PC-3 (cell line): ENCODE measurements around the gene HMOX1. TPM values are rescaled to one million over a fixed set of nuclear protein-coding genes. Genes with fewer than 3 reads are reported as not detected.

ENCODE experiments used
- ATAC-seq: fragments of 200-7000 bp; cut with Tn5 transposase; 2 replicates; pipeline ENCODE4 v1.9.1; 2020; ENCODE audit warnings: mild to moderate bottlenecking, moderate library complexity
- BruUV-seq: library from RNA; stranded (reverse); fragments of 400-500 nt; replicated peaks from 2 replicates; lab custom pipeline; 2021; lab: Mats Ljungman, UMichigan
- CTCF ChIA-PET: fragments of 300-600 bp; sonication (Branson Sonifier 250); formaldehyde crosslinking; loops from one replicate; lab custom pipeline; 2022; ENCODE audit warnings: antibody characterized with exemption; lab: Charles Lee
- POLR2A ChIA-PET: fragments of 300-600 bp; sonication (Branson Sonifier 250); formaldehyde crosslinking; loops from one replicate; lab custom pipeline; 2022; ENCODE audit warnings: antibody characterized with exemption; ENCODE audit not compliant: unreplicated experiment; lab: Charles Lee
- DNase-seq: peaks from one replicate; pipeline ENCODE4 v3.0.0-alpha.2; 2015
- H2AFZ ChIP-seq: fragments of 300-600 bp; sonication (generic); 2 replicates; pipeline ENCODE4 v1.6.0; 2016; ENCODE audit warnings: antibody characterized with exemption, low read length
- H3F3A ChIP-seq: fragments of 300-600 bp; sonication (generic); one replicate; pipeline ENCODE4 v1.6.0; 2017; ENCODE audit warnings: antibody characterized with exemption, low read length, control low read depth, mild to moderate bottlenecking; ENCODE audit not compliant: unreplicated experiment
- H3K27ac ChIP-seq: fragments of 300-600 bp; sonication (generic); 2 replicates; pipeline ENCODE4 v1.5.1; 2016; ENCODE audit warnings: mild to moderate bottlenecking, low read length
- H3K27me3 ChIP-seq: fragments of 300-600 bp; sonication (generic); 2 replicates; pipeline ENCODE4 v1.6.1; 2016; ENCODE audit warnings: low read length, mixed read lengths
- H3K36me3 ChIP-seq: fragments of 300-600 bp; sonication (generic); 2 replicates; pipeline ENCODE4 v1.6.1; 2016; ENCODE audit warnings: low read depth, mixed run types, low read length, mixed read lengths
- H3K4me1 ChIP-seq: fragments of 300-600 bp; sonication (generic); 2 replicates; pipeline ENCODE4 v1.5.1; 2016; ENCODE audit warnings: low read length; ENCODE audit not compliant: insufficient read depth
- H3K4me2 ChIP-seq: fragments of 300-600 bp; sonication (generic); 2 replicates; pipeline ENCODE4 v1.6.0; 2016; ENCODE audit warnings: low read length
- H3K4me3 ChIP-seq: fragments of 300-600 bp; sonication (generic); 2 replicates; pipeline ENCODE4 v1.5.1; 2016; ENCODE audit warnings: mild to moderate bottlenecking, low read length, mixed read lengths
- H3K79me2 ChIP-seq: fragments of 300-600 bp; sonication (generic); 2 replicates; pipeline ENCODE4 v1.6.1; 2017; ENCODE audit warnings: low read length, mixed read lengths
- H3K9ac ChIP-seq: fragments of 300-600 bp; sonication (generic); 2 replicates; pipeline ENCODE4 v1.6.0; 2016; ENCODE audit warnings: mild to moderate bottlenecking, low read length
- H3K9me2 ChIP-seq: fragments of 300-600 bp; sonication (generic); replicated peaks from 2 replicates; pipeline ENCODE4 v1.6.1; 2016; ENCODE audit warnings: mixed run types, low read length, mixed read lengths
- H3K9me3 ChIP-seq: fragments of 300-600 bp; sonication (generic); 2 replicates; pipeline ENCODE4 v1.6.1; 2016; ENCODE audit warnings: low read length, mixed read lengths
- H4K20me1 ChIP-seq: fragments of 300-600 bp; sonication (generic); 2 replicates; pipeline ENCODE4 v1.6.1; 2016; ENCODE audit warnings: low read length, mixed read lengths
- EZH2 ChIP-seq: fragments of 300-600 bp; sonication (generic); IDR thresholded peaks from one replicate; pipeline ENCODE4 v1.6.1; 2017; ENCODE audit warnings: antibody characterized with exemption, mild to moderate bottlenecking, low read length; ENCODE audit not compliant: unreplicated experiment
- EZH2phosphoT487 ChIP-seq: fragments of 300-600 bp; sonication (generic); IDR thresholded peaks from 2 replicates; pipeline ENCODE4 v1.6.1; 2018; ENCODE audit warnings: mild to moderate bottlenecking, antibody characterized with exemption, low read length, borderline replicate concordance
- intact Hi-C: fragments of 100-400 bp; cut with micrococcal nuclease; formaldehyde crosslinking; loops from 2 replicates; pipeline ENCODE4 v1.9.0; 2023
- total RNA-seq: library from RNA; depleted of rRNA; stranded (reverse); fragments of >200 nt; gene quantifications from 2 replicates; pipeline ENCODE4 v1.2.3, GENCODE V29; 2014
- TF ChIP-seq, protein P1 (sequence below): fragments of 300-600 bp; sonication (generic); conservative IDR thresholded peaks from 2 replicates; pipeline ENCODE4 v1.5.1; 2017; ENCODE audit warnings: antibody characterized with exemption, low read depth, mild to moderate bottlenecking, low read length

HMOX1 gene
- total RNA-seq, 1 experiment from 2014 or later, result 16.5 TPM

DNA sequence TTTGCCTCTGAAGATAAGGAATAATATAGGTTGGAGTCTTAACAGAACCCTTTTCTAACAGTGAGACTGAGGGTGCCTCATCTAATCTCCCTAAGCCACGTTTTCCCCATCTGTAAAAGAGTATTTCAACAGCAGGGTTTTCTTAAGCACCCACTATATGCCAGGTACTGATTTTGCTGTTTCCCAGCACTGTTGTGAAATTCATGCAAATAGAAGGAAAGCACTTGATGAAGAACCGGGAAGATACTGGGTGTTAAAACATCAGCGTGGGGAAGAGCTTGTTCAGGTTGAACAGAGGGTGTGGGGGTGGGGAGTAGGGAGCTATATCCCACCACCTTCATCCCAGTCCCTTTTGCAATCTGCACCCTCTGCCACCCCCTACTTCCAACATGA lies 2.8 kb downstream of the HMOX1 start:
- H3K27ac ChIP-seq, result no peak overlapping the region
- BruUV-seq, result no TSS peak
- H3K4me1 ChIP-seq, result peaks cover 13% of the 10 kb centered on the region; the same call in 1 of the 2 replicates
- no peaks in the 10 kb centered on the region for H3K9me2 ChIP-seq
- POLR2A ChIA-PET, result no interaction called here
- TF ChIP-seq EZH2, result no peak
- TF ChIP-seq, protein P1, sequence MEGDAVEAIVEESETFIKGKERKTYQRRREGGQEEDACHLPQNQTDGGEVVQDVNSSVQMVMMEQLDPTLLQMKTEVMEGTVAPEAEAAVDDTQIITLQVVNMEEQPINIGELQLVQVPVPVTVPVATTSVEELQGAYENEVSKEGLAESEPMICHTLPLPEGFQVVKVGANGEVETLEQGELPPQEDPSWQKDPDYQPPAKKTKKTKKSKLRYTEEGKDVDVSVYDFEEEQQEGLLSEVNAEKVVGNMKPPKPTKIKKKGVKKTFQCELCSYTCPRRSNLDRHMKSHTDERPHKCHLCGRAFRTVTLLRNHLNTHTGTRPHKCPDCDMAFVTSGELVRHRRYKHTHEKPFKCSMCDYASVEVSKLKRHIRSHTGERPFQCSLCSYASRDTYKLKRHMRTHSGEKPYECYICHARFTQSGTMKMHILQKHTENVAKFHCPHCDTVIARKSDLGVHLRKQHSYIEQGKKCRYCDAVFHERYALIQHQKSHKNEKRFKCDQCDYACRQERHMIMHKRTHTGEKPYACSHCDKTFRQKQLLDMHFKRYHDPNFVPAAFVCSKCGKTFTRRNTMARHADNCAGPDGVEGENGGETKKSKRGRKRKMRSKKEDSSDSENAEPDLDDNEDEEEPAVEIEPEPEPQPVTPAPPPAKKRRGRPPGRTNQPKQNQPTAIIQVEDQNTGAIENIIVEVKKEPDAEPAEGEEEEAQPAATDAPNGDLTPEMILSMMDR, result no peak
- no peak for TF ChIP-seq EZH2phosphoT487
- no peak overlapping the region for H3K4me3 ChIP-seq
- H3K36me3 ChIP-seq, result no peaks in the 10 kb centered on the region
- no peak overlapping the region for H3K9ac ChIP-seq
- peaks cover 9% of the 10 kb centered on the region for H3K79me2 ChIP-seq
- no peak overlapping the region for H3K4me2 ChIP-seq
- no peaks in the 10 kb centered on the region for H3K9me3 ChIP-seq
- DNase-seq, result no peak
- H3F3A ChIP-seq, result no peaks in the 10 kb centered on the region
- intact Hi-C loops, result no loop called here
- ATAC-seq, result no peak
- CTCF ChIA-PET, result no interaction called here
- H4K20me1 ChIP-seq, result no peaks in the 10 kb centered on the region
- H2AFZ ChIP-seq, result no peak overlapping the region
- H3K27me3 ChIP-seq, result no peaks in the 10 kb centered on the region

DNA sequence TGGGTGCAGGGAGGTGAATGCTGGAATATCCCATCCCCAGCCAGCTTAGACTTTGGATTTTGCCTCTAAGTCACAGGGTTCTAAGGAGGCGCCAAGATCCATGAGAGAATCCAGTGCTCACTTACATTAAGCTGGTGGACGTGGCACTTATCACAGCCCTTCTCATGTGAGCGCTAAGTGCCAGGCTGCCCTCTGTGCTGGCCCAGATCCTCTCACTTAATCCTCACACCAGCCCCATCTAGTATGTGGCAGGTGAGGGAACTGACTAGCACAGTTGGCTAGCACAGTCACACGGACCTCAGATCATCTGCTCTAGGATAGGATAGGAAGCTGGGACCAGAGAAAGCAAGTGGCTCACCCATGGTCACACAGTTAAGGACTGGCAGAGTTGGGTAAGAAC lies 3.6 kb downstream of the HMOX1 start:
- DNase-seq, result no peak
- Histone ChIP-seq H3F3A (no peaks in the 10 kb centered on the region), H3K4me1 (peaks cover 13% of the 10 kb centered on the region; the same call in 1 of the 2 replicates), H3K27ac (no peak overlapping the region), H3K27me3 (no peaks in the 10 kb centered on the region), H3K79me2 (peaks cover 9% of the 10 kb centered on the region), H3K4me3 (no peak overlapping the region), H3K9me2 (no peaks in the 10 kb centered on the region), H3K9ac (no peak overlapping the region), H4K20me1 (no peaks in the 10 kb centered on the region), H3K9me3 (no peaks in the 10 kb centered on the region), H3K36me3 (no peaks in the 10 kb centered on the region), H2AFZ (no peak overlapping the region), H3K4me2 (no peak overlapping the region)
- CTCF ChIA-PET, result no interaction called here
- POLR2A ChIA-PET, result no interaction called here
- intact Hi-C loops, result no loop called here
- no peak for ATAC-seq
- TF ChIP-seq, protein P1, result no peak
- TF ChIP-seq EZH2phosphoT487 (no peak), EZH2 (no peak)
- no TSS peak for BruUV-seq

DNA sequence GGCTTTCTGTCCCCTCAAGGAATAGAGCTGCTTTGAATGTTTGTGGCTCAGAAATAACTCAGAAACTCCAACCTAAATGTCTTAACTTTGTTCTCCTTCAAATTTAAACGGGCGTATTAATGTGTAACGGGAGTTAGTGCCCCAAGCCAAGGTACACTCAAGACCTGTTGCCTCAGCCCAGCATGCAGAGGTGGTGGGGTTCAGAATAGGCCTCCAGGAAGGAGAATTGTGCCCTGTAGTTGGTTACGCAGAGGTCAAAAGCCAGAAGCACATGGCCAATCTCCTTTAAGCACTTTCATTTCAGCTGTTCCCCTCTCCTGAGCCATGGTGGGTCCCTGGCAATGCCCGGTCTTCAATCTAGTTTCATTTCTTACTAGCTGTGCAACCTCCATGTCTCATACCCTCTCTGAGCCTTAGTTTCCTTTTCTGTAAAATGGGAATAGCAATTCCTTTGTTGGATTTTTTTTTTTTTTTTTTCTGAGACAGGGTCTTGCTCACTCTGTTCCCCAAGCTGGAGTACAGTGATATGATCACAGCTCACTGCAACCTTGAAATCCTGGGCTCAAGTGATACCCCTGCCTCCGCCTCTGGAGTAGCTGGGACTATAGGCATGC lies 4.2 kb downstream of the HMOX1 start:
- Histone ChIP-seq H3K27me3 (no peaks in the 10 kb centered on the region), H3K4me2 (no peak overlapping the region), H3K9me2 (no peaks in the 10 kb centered on the region), H3K27ac (no peak overlapping the region), H3K36me3 (no peaks in the 10 kb centered on the region), H2AFZ (no peak overlapping the region), H4K20me1 (no peaks in the 10 kb centered on the region), H3K79me2 (peaks cover 9% of the 10 kb centered on the region), H3K9ac (no peak overlapping the region), H3K4me1 (peaks cover 13% of the 10 kb centered on the region; the same call in 1 of the 2 replicates), H3K4me3 (no peak overlapping the region), H3K9me3 (no peaks in the 10 kb centered on the region), H3F3A (no peaks in the 10 kb centered on the region)
- ChIA-PET CTCF (no interaction called here), POLR2A (no interaction called here)
- TF ChIP-seq, protein P1, result no peak
- no peak for TF ChIP-seq EZH2
- no peak for TF ChIP-seq EZH2phosphoT487
- intact Hi-C loops, result no loop called here
- no peak for DNase-seq
- no peak for ATAC-seq
- no TSS peak for BruUV-seq
